ENCODE results near the gene GGA3.

- TF ChIP-seq CTCF (IDR thresholded peaks at IDR 0.05) (no peak), POLR2AphosphoS5 (IDR thresholded peaks at IDR 0.05; ENCODE audit: low read depth, low read length) (no peak), SIN3A (IDR thresholded peaks at IDR 0.05; ENCODE audit: borderline replicate concordance, insufficient read depth, low read depth, low read length) (no peak), REST (IDR thresholded peaks at IDR 0.05; ENCODE audit: insufficient read depth in 1 of 2, low read depth in 2 of 2, low read length in 1 of 2) (no peak)
Observed at GRCh38 chr17:75241996-75242460, 19.4 kb downstream of the GGA3 start.

Measured in Panc1 (cell line).